HepG2 (cell line): ENCODE data around the gene ADAMTS2. TPM values are rescaled to one million over a fixed set of nuclear protein-coding genes. Genes with fewer than 3 reads are reported as not detected.
A peak's percentile ranks its signal among the peaks of the same experiment; 100 is the strongest.

ENCODE experiments used
- ATAC-seq: fragments of 200-7000 bp; cut with Tn5 transposase; 3 replicates; pipeline ENCODE4 v1.9.1; 2020; ENCODE audit warnings: mild to moderate bottlenecking, moderate library complexity
- BruUV-seq: library from RNA; stranded (reverse); fragments of 400-500 nt; replicated peaks from 2 replicates; lab custom pipeline; 2021; lab: Mats Ljungman, UMichigan
- CTCF ChIA-PET: fragments of 300-600 bp; formaldehyde crosslinking; extraction: SDS; loops from one replicate; lab custom pipeline; 2021; ENCODE audit warnings: low total read pairs, inconsistent platforms, low intra/inter-chr PET ratio; lab: Yijun Ruan, JAX
- POLR2A ChIA-PET: fragments of 350-600 bp; sonication (Branson Sonifier 250); formaldehyde crosslinking; loops from one replicate; lab custom pipeline; 2020; ENCODE audit warnings: antibody characterized with exemption, inconsistent platforms; lab: Yijun Ruan, JAX
- DNase-seq: peaks from one replicate; pipeline ENCODE4 v3.0.0-alpha.2; 2015; ENCODE audit warnings: low spot score
- FAIRE-seq: peaks from 3 replicates; lab custom pipeline; 2011; peaks lifted over from hg19 to GRCh38; lab: Jason Lieb, UNC
- H2AFZ ChIP-seq: one replicate; pipeline ENCODE4 v1.6.1; 2011; ENCODE audit warnings: low read length, inconsistent platforms
- H3K27ac ChIP-seq: fragments of 300-600 bp; 3 replicates; pipeline ENCODE4 v1.8.0; 2011; ENCODE audit warnings: mixed run types, mild to moderate bottlenecking, mixed read lengths, low read length, inconsistent platforms; ENCODE audit not compliant: insufficient read depth; ENCODE audit errors: extremely low read length
- H3K27me3 ChIP-seq, 2 experiments: fragments of 200-600 bp in 1 of 2; 2 replicates in 1 of 2; 3 replicates in 1 of 2; pipeline versions ENCODE4 v1.6.0 to v1.8.0; 2011; ENCODE audit warnings: low read length in 2 of 2, mild to moderate bottlenecking in 2 of 2, moderate library complexity in 2 of 2, inconsistent platforms in 1 of 2; ENCODE audit not compliant: insufficient read depth in 2 of 2, control insufficient read depth in 1 of 2
- H3K36me3 ChIP-seq, 2 experiments: fragments of 200-600 bp in 1 of 2; replicated peaks in 1 of 2; 2 replicates in 1 of 2; 3 replicates in 1 of 2; pipeline versions ENCODE4 v1.5.1 to v1.8.0; 2011; ENCODE audit warnings: low read length in 2 of 2, inconsistent platforms in 1 of 2; ENCODE audit not compliant: insufficient read depth in 2 of 2, control insufficient read depth in 1 of 2
- H3K4me1 ChIP-seq: 2 replicates; pipeline ENCODE4 v1.5.1; 2012; ENCODE audit warnings: low read length, inconsistent platforms; ENCODE audit not compliant: insufficient read depth
- H3K4me2 ChIP-seq: 2 replicates; pipeline ENCODE4 v1.6.0; 2011; ENCODE audit warnings: low read depth, low read length, inconsistent platforms
- H3K4me3 ChIP-seq, 3 experiments: fragments of 200-600 bp in 1 of 3; sonication (generic), shearing (Covaris generic) in 1 of 3; replicated peaks in 1 of 3; 2 replicates each; pipeline ENCODE4 v1.5.1; 2011 to 2016; ENCODE audit warnings: low read length in 3 of 3, inconsistent platforms in 2 of 3, low read depth in 2 of 3, mild to moderate bottlenecking in 2 of 3, control low read depth in 1 of 3, mixed read lengths in 1 of 3; ENCODE audit not compliant: insufficient read depth in 1 of 3
- H3K79me2 ChIP-seq: one replicate; pipeline ENCODE4 v1.6.1; 2011; ENCODE audit warnings: low read length, inconsistent platforms; ENCODE audit not compliant: insufficient read depth
- H3K9ac ChIP-seq: 2 replicates; pipeline ENCODE4 v1.6.0; 2011; ENCODE audit warnings: mild to moderate bottlenecking, low read depth, low read length, inconsistent platforms; ENCODE audit not compliant: insufficient read depth
- H3K9me3 ChIP-seq: 2 replicates; pipeline ENCODE4 v1.5.1; 2012; ENCODE audit warnings: mild to moderate bottlenecking, low read length
- H4K20me1 ChIP-seq: 2 replicates; pipeline ENCODE4 v1.6.0; 2011; ENCODE audit warnings: inconsistent platforms, mild to moderate bottlenecking, low read length, moderate library complexity; ENCODE audit not compliant: insufficient read depth
- CCAR2 ChIP-seq: fragments of 200-400 bp; formaldehyde crosslinking; optimal IDR thresholded peaks from 2 replicates; pipeline ENCODE3; 2018; ENCODE audit warnings: low read depth, mild to moderate bottlenecking, low read length, moderate library complexity
- FOXJ3 ChIP-seq: sonication (generic); formaldehyde crosslinking; IDR thresholded peaks from 2 replicates; pipeline ENCODE4 v1.4.0; 2020; ENCODE audit warnings: missing genetic modification reagents, mild to moderate bottlenecking, borderline replicate concordance
- ISX ChIP-seq: sonication (generic); formaldehyde crosslinking; conservative IDR thresholded peaks from 2 replicates; pipeline ENCODE4 v1.5.0; 2020; ENCODE audit warnings: missing genetic modification reagents
- ZNF292 ChIP-seq: sonication (generic); formaldehyde crosslinking; IDR thresholded peaks from 2 replicates; pipeline ENCODE4 v1.8.1; 2022; ENCODE audit warnings: mild to moderate bottlenecking, low read depth, missing genetic modification reagents, borderline replicate concordance
- WGBS: methylation state at CpG from one replicate; pipeline ENCODE4 v1.1.6; 2017; ENCODE audit warnings: low lambda C conversion rate; 5-methylcytosine and 5-hydroxymethylcytosine counted together
- in situ Hi-C: cut with HindIII; loops from 2 replicates; pipeline ENCODE4 v1.10.0; 2017; ENCODE audit warnings: low pct_unique_long_range_greater_than_20kb; ENCODE audit not compliant: extremely low pct_ligation_motif_present
- intact Hi-C: fragments of 100-400 bp; cut with micrococcal nuclease; formaldehyde crosslinking; loops from one replicate; pipeline ENCODE4 v1.10.0; 2022; ENCODE audit not compliant: unreplicated experiment
- polyA plus RNA-seq, 8 experiments: library from polyadenylated mRNA; depleted of rRNA in 3 of 8; stranded (reverse) in 7 of 8; unstranded in 1 of 8; fragments of >200 nt; fragmentation: Illumina TruSeq in 4 of 8; extraction: Trizol in 4 of 8; gene quantifications; 2 replicates each; pipeline versions ENCODE4 v1.2.1 to v1.2.3, GENCODE V29; 2011 to 2016; ENCODE audit warnings: low read depth in 4 of 8, missing spikeins in 1 of 8, mixed read lengths in 1 of 8; ENCODE audit not compliant: insufficient read depth in 1 of 8
- total RNA-seq, 5 experiments: library from RNA; depleted of rRNA; stranded (reverse); fragments of >200 nt; fragmentation: Illumina TruSeq; extraction: Trizol; gene quantifications; 2 replicates each; pipeline ENCODE4 v1.2.3, GENCODE V29; 2016; ENCODE audit warnings: low read depth in 1 of 5
- TF ChIP-seq, protein P1 (sequence below): sonication (generic); formaldehyde crosslinking; IDR thresholded peaks from 2 replicates; pipeline ENCODE4 v1.5.1; 2020; ENCODE audit warnings: mild to moderate bottlenecking, moderate library complexity, missing genetic modification reagents

ADAMTS2 gene
- total and polyA plus RNA-seq, 2 of the 13 experiments (the other 11 are each of a cell fraction or from before 2014, with no cell fraction given): 0.24 to 3.5 TPM

- ChIA-PET CTCF (no interaction called here), POLR2A (no interaction called here)
- Histone ChIP-seq H3K4me1 (no peaks in the 10 kb centered on the region), H3K4me2 (no peak overlapping the region), H3K27ac (no peak overlapping the region), H4K20me1 (no peaks in the 10 kb centered on the region), H3K4me3 (no peak overlapping the region), H3K79me2 (no peaks in the 10 kb centered on the region), H3K9ac (no peak overlapping the region), H3K27me3 (peaks cover 9 to 41% of the 10 kb centered on the region in 2 experiments; a peak in 4 of 5 replicates), H3K9me3 (no peaks in the 10 kb centered on the region), H2AFZ (no peak overlapping the region), H3K36me3 (no peaks in the 10 kb centered on the region)
- in situ Hi-C loops: no loop called here
- FAIRE-seq: no peak
- no TSS peak for BruUV-seq
- WGBS: 19% methylated on average over 17 of the region's 32 CpGs
- intact Hi-C loops: no loop called here
- ATAC-seq: peak; percentile 28
- DNase-seq: no peak
- TF ChIP-seq, protein P1, sequence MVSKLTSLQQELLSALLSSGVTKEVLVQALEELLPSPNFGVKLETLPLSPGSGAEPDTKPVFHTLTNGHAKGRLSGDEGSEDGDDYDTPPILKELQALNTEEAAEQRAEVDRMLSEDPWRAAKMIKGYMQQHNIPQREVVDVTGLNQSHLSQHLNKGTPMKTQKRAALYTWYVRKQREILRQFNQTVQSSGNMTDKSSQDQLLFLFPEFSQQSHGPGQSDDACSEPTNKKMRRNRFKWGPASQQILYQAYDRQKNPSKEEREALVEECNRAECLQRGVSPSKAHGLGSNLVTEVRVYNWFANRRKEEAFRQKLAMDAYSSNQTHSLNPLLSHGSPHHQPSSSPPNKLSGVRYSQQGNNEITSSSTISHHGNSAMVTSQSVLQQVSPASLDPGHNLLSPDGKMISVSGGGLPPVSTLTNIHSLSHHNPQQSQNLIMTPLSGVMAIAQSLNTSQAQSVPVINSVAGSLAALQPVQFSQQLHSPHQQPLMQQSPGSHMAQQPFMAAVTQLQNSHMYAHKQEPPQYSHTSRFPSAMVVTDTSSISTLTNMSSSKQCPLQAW (CRISPR knock-in tag): no peak
- no peak for TF ChIP-seq ZNF292 (CRISPR knock-in tag)
- no peak for TF ChIP-seq ISX (CRISPR knock-in tag)
- TF ChIP-seq FOXJ3 (CRISPR knock-in tag): no peak
- TF ChIP-seq CCAR2: no peak
Measured at GRCh38 chr5:179322071-179323025, 22.9 kb downstream of the ADAMTS2 start.
